LHCN-M2 (cell line): Measurements from ENCODE around the gene NEO1. TPM values are rescaled to one million over a fixed set of nuclear protein-coding genes. Genes with fewer than 3 reads are reported as not detected.

Experiments
- DNase-seq: peaks from one replicate; pipeline ENCODE4 v3.0.0-alpha.2; 2012; ENCODE audit warnings: low read depth
- total RNA-seq: library from RNA; depleted of rRNA; stranded (reverse); fragments of >200 nt; gene quantifications from 2 replicates; pipeline ENCODE4 v1.2.3, GENCODE V29; 2014

NEO1 gene
- total RNA-seq, 1 experiment from 2014 or later, result 2.3 TPM

DNA sequence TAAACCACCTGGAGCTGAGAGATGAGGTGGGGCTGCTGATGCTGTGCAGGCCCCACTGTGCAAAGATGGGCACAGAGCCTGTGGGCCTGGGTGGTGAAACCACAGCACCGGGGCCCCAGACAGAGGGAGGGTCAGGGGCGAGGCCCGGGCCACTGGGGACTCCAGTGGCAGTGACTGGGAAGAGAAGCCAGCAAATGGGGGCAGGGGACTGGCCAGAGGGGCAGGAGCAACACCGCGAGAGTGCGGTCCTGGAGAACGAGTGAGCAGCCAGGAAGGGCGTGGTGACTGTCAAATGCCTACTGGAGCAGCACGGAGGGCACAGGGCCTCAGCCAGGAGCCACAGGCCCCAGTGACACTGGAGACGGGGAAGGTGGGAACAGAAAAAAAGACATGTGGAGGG is 276.7 kb downstream of the NEO1 start:
- no peak for DNase-seq

- DNase-seq, result no peak
These were observed 277.4 kb downstream of the NEO1 start for GRCh38 chr15:73329501-73330200.

DNA sequence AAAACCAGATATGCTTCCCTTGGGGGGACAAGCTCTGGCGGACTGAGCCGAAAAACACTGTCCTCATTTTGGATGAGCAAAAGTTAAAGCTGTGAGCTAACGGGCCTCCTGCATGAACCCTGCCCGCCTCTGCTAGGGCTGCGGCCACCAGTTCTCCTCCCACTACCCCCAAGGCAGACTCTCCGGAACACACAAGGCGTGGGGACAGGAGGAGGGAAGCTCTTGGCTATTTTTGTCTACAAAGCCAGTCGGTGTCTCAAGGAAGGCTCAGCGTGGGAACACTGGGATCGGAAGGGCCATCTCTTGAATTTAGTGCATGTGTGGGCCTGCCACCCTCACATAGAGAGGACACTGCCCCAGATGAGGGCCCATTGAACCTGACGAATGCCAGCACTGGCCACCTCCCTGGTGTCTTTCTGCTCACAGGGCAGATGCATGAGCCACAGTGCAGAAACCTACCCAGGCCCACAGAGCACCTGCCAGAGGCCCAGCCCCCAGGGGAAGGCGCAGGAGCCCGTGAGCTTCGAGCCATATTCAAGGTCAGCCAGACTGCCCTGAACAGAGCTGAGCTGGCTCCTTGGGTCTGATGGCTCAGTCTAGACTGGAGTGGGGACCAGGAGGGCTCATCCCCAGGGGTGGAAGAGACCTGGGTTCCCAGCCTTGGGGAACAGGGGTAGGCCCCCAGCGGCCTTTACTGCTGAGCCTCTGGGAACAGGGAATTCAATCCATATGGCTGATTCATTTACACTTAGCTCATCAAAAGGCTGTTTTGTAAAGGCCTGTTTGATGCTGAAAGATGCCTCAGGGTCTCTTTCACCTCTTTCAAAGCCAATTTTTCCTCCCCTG is 278.2 kb downstream of the NEO1 start:
- DNase-seq, result no peak

- no peak for DNase-seq
These were observed 279.2 kb downstream of the NEO1 start for GRCh38 chr15:73331501-73331900.

- no peak for DNase-seq
These were observed 280.0 kb downstream of the NEO1 start for GRCh38 chr15:73331991-73332925.

GRCh38 chr15:73333001-73333400 is 280.7 kb downstream of the NEO1 start:
- DNase-seq, result no peak

- DNase-seq, result no peak
These were observed 281.8 kb downstream of the NEO1 start for GRCh38 chr15:73334086-73334485.

- no peak for DNase-seq
These were observed 282.8 kb downstream of the NEO1 start for GRCh38 chr15:73335026-73335425.

DNA sequence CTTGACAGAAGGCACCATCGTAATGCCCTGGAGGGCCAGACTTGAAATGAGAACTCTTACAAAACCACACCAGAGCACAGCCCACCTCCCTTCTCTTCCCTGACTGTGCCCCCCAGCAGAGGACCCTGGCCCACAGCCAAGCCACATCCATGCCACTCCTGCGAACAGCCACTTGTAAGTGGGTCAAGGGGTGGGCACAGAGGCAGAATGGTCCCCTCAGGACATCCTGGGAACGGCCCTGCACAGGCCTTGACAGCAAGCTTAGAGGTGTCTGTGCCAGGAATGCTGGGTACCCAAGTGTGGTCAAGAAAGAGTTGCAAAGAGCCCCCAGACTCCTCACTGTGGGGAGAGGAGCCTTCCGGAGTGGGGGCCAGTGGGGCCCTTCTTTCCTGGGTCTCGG is 283.2 kb downstream of the NEO1 start:
- DNase-seq, result no peak

DNA sequence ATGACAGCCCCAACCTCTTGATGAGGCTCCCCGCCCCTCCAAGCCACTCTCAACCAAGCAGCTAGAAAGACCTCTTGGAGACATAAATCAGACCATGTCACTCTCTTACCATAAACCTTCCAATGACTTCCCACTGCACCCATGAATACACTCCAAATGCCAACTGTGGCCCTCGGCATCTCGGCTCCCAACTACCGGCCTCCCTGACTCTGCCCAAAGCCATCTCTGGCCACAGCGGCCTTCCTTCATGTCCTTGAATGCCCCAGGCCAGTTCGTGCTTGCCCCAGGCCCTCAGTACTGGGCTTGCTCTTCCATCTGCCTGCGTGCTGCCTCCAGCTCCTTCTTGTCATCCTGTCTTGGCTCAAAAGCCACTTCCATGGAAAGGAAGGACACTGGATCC is 284.5 kb downstream of the NEO1 start:
- no peak for DNase-seq

DNA sequence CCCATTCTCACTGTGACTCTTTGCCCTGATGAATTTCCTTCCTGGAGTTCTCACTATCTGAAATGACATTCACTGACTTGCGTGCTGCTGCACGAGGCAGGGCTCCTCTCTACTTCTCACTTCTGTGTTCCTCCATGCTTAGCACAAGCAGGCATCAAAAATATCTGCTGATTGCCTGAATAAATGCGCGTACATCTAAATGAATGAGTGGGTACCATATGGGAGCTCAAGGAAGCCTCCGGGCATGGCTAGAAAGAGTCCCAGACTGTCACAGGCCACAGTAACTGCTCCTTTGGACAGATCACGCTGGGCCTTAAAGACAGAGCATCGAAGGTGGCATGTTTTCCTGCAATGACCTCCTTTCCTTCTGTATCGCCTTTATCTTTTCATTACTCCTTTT is 284.9 kb downstream of the NEO1 start:
- DNase-seq, result no peak

DNA sequence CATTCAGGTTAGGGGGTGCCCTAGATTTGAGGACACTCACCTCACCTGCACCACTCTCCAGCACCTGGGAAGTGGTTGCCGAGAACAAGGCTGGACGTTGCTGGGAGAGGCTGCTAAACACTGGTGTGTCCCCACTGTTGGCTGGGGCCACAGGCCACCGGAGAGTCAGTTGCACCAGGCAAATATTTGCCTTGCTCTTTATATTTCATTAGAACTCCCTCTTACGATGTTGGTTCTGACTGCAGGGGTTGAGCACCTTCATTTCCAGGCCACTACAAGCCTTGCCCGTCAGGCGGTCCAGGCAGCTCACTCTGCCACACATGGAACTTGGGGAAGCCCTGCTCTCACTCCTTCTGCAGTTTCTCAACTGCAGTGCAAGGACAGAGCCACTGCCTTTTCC is 285.8 kb downstream of the NEO1 start:
- no peak for DNase-seq

GRCh38 chr15:73338606-73339374 is 286.5 kb downstream of the NEO1 start:
- DNase-seq, result no peak

DNA sequence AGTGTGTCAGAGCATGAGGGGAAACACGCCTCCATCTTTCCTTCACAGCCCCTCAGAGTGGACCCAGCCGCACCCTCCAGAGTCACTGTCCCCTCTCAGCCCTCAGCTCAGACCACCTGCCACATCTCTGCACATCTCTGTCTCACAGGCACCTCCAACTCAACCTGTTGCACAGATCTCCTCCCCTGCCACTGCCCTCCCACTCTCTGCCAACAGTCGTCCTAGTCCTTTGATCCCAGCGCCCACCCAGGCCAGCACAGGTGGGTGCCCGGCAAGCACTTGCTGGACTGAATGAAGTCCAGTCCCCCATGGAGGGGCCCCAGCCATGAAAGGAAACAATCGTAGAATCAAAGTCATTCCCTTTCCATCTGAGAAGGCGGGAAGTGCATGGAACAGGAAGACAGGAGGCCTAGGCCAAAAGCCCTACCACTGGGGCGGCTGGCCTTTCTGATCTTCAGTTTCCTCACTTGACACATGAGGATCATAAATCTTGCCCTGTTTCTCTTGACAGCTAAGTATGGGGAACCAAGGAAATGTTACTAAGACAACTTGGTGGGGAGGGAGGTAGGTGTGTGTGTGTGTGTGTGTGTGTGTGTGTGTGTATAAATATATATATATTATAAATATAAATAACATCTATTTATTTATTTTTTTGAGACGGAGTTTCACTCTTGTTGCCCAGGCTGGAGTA is 288.4 kb downstream of the NEO1 start:
- no peak for DNase-seq

- DNase-seq, result no peak
These were observed 289.8 kb downstream of the NEO1 start for GRCh38 chr15:73341886-73342600.

- no peak for DNase-seq
These were observed 291.8 kb downstream of the NEO1 start for GRCh38 chr15:73344056-73344455.

DNA sequence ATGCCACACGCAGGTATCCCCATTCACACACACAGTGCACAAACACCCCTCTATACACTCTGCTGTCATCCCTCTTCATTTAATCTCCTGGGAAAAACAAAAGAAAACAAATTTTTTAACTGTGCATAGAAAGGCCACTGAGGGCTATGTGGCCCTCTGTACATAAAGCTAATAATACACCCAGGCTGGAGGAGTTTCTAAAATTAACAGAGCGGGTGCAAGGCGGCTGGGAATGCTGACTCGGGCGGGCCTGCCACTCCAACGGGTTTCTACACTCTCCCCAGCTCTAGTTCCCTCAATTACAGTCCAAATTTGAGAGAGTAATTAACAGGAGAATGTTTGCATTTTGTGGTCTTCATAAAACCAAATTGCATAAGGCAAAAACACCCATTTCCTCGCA is 293.4 kb downstream of the NEO1 start:
- DNase-seq, result no peak

- peak; percentile 11 for DNase-seq
These were observed 294.6 kb downstream of the NEO1 start for GRCh38 chr15:73346735-73347312.

DNA sequence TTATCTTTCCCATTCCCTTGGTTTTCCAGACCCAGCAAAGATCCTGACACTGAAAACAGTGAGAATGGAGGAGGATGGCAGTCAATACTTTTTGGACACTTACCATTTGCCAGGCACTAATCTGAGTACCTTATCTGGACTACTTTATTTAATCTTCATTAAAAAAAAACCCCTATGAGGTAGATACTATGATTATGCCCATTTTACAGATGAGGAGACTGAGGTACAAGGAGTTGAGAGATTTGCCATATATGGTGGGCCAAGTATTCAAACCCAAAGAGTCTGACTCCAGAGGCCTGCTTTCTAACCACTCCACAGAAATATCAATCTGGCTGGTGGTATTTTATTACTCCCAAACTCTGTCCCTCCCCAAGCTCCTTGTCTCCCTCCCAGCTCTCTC is 296.9 kb downstream of the NEO1 start:
- no peak for DNase-seq

- no peak for DNase-seq
These were observed 299.8 kb downstream of the NEO1 start for GRCh38 chr15:73352082-73352481.
